K562 (cell line): ENCODE data around the gene ITGB1BP2. TPM values are rescaled to one million over a fixed set of nuclear protein-coding genes. Genes with fewer than 3 reads are reported as not detected.

Source experiments
- ATAC-seq: fragments of 200-7000 bp; cut with Tn5 transposase; 3 replicates; pipeline ENCODE4 v1.9.1; 2020; ENCODE audit warnings: moderate library complexity
- BruUV-seq: library from RNA; stranded (reverse); fragments of 400-500 nt; replicated peaks from 2 replicates; lab custom pipeline; 2021; lab: Mats Ljungman, UMichigan
- CTCF ChIA-PET: fragments of 300-600 bp; formaldehyde crosslinking; extraction: SDS; loops from one replicate; lab custom pipeline; 2021; ENCODE audit warnings: low intra/inter-chr PET ratio; lab: Yijun Ruan, JAX
- POLR2A ChIA-PET: fragments of 300-600, 350-650 bp; sonication (Branson Sonifier 250); formaldehyde crosslinking; extraction: SDS; loops from one replicate; lab custom pipeline; 2021; ENCODE audit warnings: antibody characterized with exemption, inconsistent platforms; lab: Yijun Ruan, JAX
- DNase-seq, 4 experiments: peaks; one replicate each; pipeline versions ENCODE4 v3.0.0 to v3.0.0-alpha.2; 2011 to 2018; ENCODE audit warnings: low spot score in 3 of 4, mixed read lengths in 3 of 4; ENCODE audit errors: extremely low read depth in 1 of 4
- FAIRE-seq: peaks from 2 replicates; lab custom pipeline; 2011; peaks lifted over from hg19 to GRCh38; lab: Jason Lieb, UNC
- H2AFZ ChIP-seq: 2 replicates; pipeline ENCODE4 v1.6.0; 2011; ENCODE audit warnings: low read depth, low read length, control low read depth, inconsistent platforms
- H3K27ac ChIP-seq: fragments of 200-600 bp; 3 replicates; pipeline ENCODE4 v1.8.0; 2011; ENCODE audit warnings: low read depth, mild to moderate bottlenecking, control low read depth, inconsistent platforms, low read length, moderate library complexity, mixed read lengths; ENCODE audit errors: extremely low read depth
- H3K27me3 ChIP-seq, 2 experiments: fragments of 300-600 bp in 1 of 2; 2 replicates in 1 of 2; 3 replicates in 1 of 2; pipeline versions ENCODE4 v1.6.0 to v1.8.0; 2011; ENCODE audit warnings: inconsistent platforms in 2 of 2, low read length in 2 of 2, mild to moderate bottlenecking in 1 of 2, mixed read lengths in 1 of 2, moderate library complexity in 1 of 2; ENCODE audit not compliant: control insufficient read depth in 2 of 2, insufficient read depth in 2 of 2
- H3K36me3 ChIP-seq: fragments of 300-600 bp; 3 replicates; pipeline ENCODE4 v1.8.0; 2011; ENCODE audit warnings: mild to moderate bottlenecking, low read length, inconsistent platforms; ENCODE audit not compliant: control insufficient read depth, insufficient read depth
- H3K4me1 ChIP-seq, 2 experiments: fragments of 200-600 bp in 1 of 2; replicated peaks in 1 of 2; 2 replicates in 1 of 2; 3 replicates in 1 of 2; pipeline versions ENCODE4 v1.5.1 to v1.8.0; 2011; ENCODE audit warnings: inconsistent platforms in 2 of 2, low read length in 2 of 2, mild to moderate bottlenecking in 1 of 2, mixed read lengths in 1 of 2, moderate library complexity in 1 of 2; ENCODE audit not compliant: control insufficient read depth in 2 of 2, insufficient read depth in 2 of 2
- H3K4me2 ChIP-seq: 2 replicates; pipeline ENCODE4 v1.6.1; 2011; ENCODE audit warnings: low read length, control low read depth, inconsistent platforms, mixed read lengths; ENCODE audit not compliant: insufficient read depth
- H3K4me3 ChIP-seq: fragments of 200-600 bp; sonication (generic), shearing (Covaris generic); 2 replicates; pipeline ENCODE4 v1.5.1; 2016; ENCODE audit warnings: control low read depth, inconsistent platforms
- H3K79me2 ChIP-seq: fragments of 200-600 bp; 3 replicates; pipeline ENCODE4 v1.8.0; 2011; ENCODE audit warnings: low read length, inconsistent platforms; ENCODE audit not compliant: control insufficient read depth, insufficient read depth
- H3K9ac ChIP-seq, 2 experiments: 2 replicates each; pipeline versions ENCODE4 v1.6.0 to v1.6.1; 2011; ENCODE audit warnings: low read depth in 2 of 2, low read length in 2 of 2, control low read depth in 1 of 2, inconsistent platforms in 1 of 2, mild to moderate bottlenecking in 1 of 2, mixed read lengths in 1 of 2; ENCODE audit not compliant: insufficient read depth in 1 of 2
- H3K9me1 ChIP-seq: one replicate; pipeline ENCODE4 v1.6.0; 2011; ENCODE audit warnings: inconsistent platforms, mild to moderate bottlenecking, low read length, moderate library complexity; ENCODE audit not compliant: control insufficient read depth, insufficient read depth
- H3K9me3 ChIP-seq: replicated peaks from 2 replicates; pipeline ENCODE4 v1.5.1; 2011; ENCODE audit warnings: low read depth, low read length, inconsistent platforms; ENCODE audit not compliant: control insufficient read depth, insufficient read depth
- H4K20me1 ChIP-seq: replicated peaks from 2 replicates; pipeline ENCODE4 v1.6.1; 2011; ENCODE audit warnings: low read length, inconsistent platforms, mixed read lengths; ENCODE audit not compliant: control insufficient read depth, insufficient read depth
- BMI1 ChIP-seq: fragments of 150-350 bp; IDR thresholded peaks from 2 replicates; pipeline ENCODE4 v1.6.1; 2014; ENCODE audit warnings: low read length
- CTBP1 ChIP-seq: fragments of 450-650 bp; IDR thresholded peaks from 2 replicates; pipeline ENCODE4 v1.6.1; 2016; ENCODE audit warnings: borderline replicate concordance
- DPF2 ChIP-seq: fragments of 450-650 bp; IDR thresholded peaks from 2 replicates; pipeline ENCODE4 v1.6.1; 2016
- EP400 ChIP-seq: fragments of 450-650 bp; IDR thresholded peaks from 2 replicates; pipeline ENCODE4 v1.6.1; 2017; ENCODE audit warnings: antibody characterized with exemption, mild to moderate bottlenecking, moderate library complexity
- FIP1L1 ChIP-seq: fragments of 200-400 bp; formaldehyde crosslinking; IDR thresholded peaks from 2 replicates; pipeline ENCODE4 v1.6.1; 2018; ENCODE audit warnings: mild to moderate bottlenecking, low read depth, low read length; ENCODE audit not compliant: poor library complexity, severe bottlenecking
- HMG20B ChIP-seq: fragments of 250-450 bp; sonication (Bioruptor Pico); IDR thresholded peaks from 2 replicates; pipeline ENCODE4 v1.5.0; 2021; ENCODE audit warnings: mild to moderate bottlenecking
- MCM5 ChIP-seq: fragments of 450-650 bp; IDR thresholded peaks from 2 replicates; pipeline ENCODE4 v1.6.1; 2016; ENCODE audit warnings: low read depth
- PTRF ChIP-seq: fragments of 450-650 bp; IDR thresholded peaks from 2 replicates; pipeline ENCODE4 v1.6.1; 2016; ENCODE audit warnings: mild to moderate bottlenecking, missing genetic modification characterization, missing compliant biosample characterization
- SIN3B ChIP-seq: fragments of 450-650 bp; IDR thresholded peaks from 2 replicates; pipeline ENCODE4 v1.6.1; 2017; ENCODE audit warnings: low read depth, mild to moderate bottlenecking, moderate library complexity
- TAF9B ChIP-seq: fragments of 450-650 bp; IDR thresholded peaks from 2 replicates; pipeline ENCODE4 v1.6.1; 2018; ENCODE audit warnings: mild to moderate bottlenecking; ENCODE audit not compliant: partially characterized antibody
- ZNF140 ChIP-seq: fragments of 250-450 bp; sonication (Bioruptor Pico); IDR thresholded peaks from 2 replicates; pipeline ENCODE4 v1.8.0; 2021; ENCODE audit warnings: moderate library complexity, mild to moderate bottlenecking, inconsistent platforms
- ZNF175 ChIP-seq: fragments of 200-800 bp; sonication (Bioruptor generic); IDR thresholded peaks from 2 replicates; pipeline ENCODE4 v1.6.1; 2016; ENCODE audit warnings: low read depth, mild to moderate bottlenecking, missing genetic modification characterization, missing compliant biosample characterization
- ZNF253 ChIP-seq: fragments of 250-450 bp; sonication (Bioruptor Pico); conservative IDR thresholded peaks from 2 replicates; pipeline ENCODE4 v1.6.1; 2021; ENCODE audit warnings: mild to moderate bottlenecking
- WGBS: fragments of 100-300 bp; shearing (Covaris generic); methylation state at CpG from one replicate; pipeline ENCODE4 v1.1.6; 2016; ENCODE audit warnings: low coverage, mixed read lengths; ENCODE audit not compliant: insufficient coverage; ENCODE audit errors: missing lambda C conversion rate; 5-methylcytosine and 5-hydroxymethylcytosine counted together
- in situ Hi-C: fragments of 300-500 bp; cut with MboI; formaldehyde crosslinking; loops from 4 replicates; pipeline ENCODE4 v1.15.0; 2018; ENCODE audit warnings: inconsistent platforms, mixed read lengths
- intact Hi-C: fragments of 100-400 bp; cut with micrococcal nuclease; formaldehyde crosslinking; loops from 2 replicates; pipeline ENCODE4 v1.14.2; 2022
- polyA plus RNA-seq, 8 experiments: library from polyadenylated mRNA; depleted of rRNA in 4 of 8; stranded (reverse) in 5 of 8; unstranded in 3 of 8; fragments of >200 nt; fragmentation: Nextera tagmentation in 2 of 8; fragmentation: Illumina TruSeq in 1 of 8; extraction: Ambion mirVana in 2 of 8; extraction: Trizol in 1 of 8; gene quantifications; 2 replicates each; pipeline versions ENCODE4 v1.2.1 to v1.2.3, GENCODE V29; 2011 to 2014; ENCODE audit warnings: inconsistent platforms in 1 of 8, missing spikeins in 1 of 8
- total RNA-seq, 7 experiments: library from RNA; depleted of rRNA in 6 of 7; stranded (reverse); fragments of >200 nt in 6 of 7; fragmentation: Illumina TruSeq in 2 of 7; extraction: Trizol in 2 of 7; gene quantifications; 2 replicates each; pipeline versions ENCODE4 v1.2.1 to v1.2.3, GENCODE V29; 2011 to 2021; ENCODE audit warnings: low replicate concordance in 1 of 7
- TF ChIP-seq, protein P1 (sequence below), 2 experiments: fragments of 450-650 bp in 1 of 2; sonication (generic) in 1 of 2; formaldehyde crosslinking in 1 of 2; IDR thresholded peaks; 2 replicates each; pipeline versions ENCODE4 v1.7.1 to v1.9.0; 2016 to 2022; ENCODE audit warnings: inconsistent platforms in 1 of 2, mild to moderate bottlenecking in 1 of 2, missing genetic modification reagents in 1 of 2
- TF ChIP-seq, protein P2 (sequence below), 2 experiments: fragments of 450-650 bp in 1 of 2; sonication (generic) in 1 of 2; formaldehyde crosslinking; conservative IDR thresholded peaks; 2 replicates each; pipeline versions ENCODE4 v1.4.0 to v1.8.1; 2020 to 2022; ENCODE audit warnings: mild to moderate bottlenecking in 1 of 2, missing genetic modification reagents in 1 of 2

Gene ITGB1BP2
- total and polyA plus RNA-seq, 9 of the 15 experiments (the other 6 are each of a cell fraction or from before 2014, with no cell fraction given), result 1.6 to 4.0 (median 1.9) TPM

DNA sequence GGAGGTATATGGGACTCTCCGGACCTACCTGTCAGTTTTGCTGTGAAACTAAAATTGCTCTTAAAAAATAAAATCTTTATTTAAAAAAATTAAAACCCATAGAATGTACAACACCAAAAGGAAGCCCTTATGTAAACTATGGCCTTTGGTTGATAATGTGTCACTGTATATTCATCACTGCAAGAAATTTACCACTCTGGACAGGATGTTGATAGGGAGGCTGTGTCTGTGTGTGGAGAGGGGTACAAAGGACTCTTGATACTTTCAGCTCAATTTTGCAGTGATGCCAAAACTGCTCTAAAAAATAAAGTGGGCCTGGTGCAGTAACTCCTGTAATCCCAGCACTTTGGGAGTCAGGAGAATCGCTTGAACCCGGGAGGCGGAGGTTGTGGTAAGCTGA lies 44.7 kb upstream of the ITGB1BP2 start:
- 100% methylated on average over 1 of the region's 4 CpGs for WGBS
- H3K27ac ChIP-seq, result no peak overlapping the region
- TF ChIP-seq DPF2 (no peak), BMI1 (no peak), PTRF (tag) (no peak), ZNF253 (CRISPR knock-in tag) (no peak), CTBP1 (no peak), FIP1L1 (no peak), MCM5 (no peak), TAF9B (no peak), ZNF175 (no peak), HMG20B (CRISPR knock-in tag) (no peak), SIN3B (no peak), EP400 (no peak), ZNF140 (CRISPR knock-in tag) (no peak)
- TF ChIP-seq, protein P1, sequence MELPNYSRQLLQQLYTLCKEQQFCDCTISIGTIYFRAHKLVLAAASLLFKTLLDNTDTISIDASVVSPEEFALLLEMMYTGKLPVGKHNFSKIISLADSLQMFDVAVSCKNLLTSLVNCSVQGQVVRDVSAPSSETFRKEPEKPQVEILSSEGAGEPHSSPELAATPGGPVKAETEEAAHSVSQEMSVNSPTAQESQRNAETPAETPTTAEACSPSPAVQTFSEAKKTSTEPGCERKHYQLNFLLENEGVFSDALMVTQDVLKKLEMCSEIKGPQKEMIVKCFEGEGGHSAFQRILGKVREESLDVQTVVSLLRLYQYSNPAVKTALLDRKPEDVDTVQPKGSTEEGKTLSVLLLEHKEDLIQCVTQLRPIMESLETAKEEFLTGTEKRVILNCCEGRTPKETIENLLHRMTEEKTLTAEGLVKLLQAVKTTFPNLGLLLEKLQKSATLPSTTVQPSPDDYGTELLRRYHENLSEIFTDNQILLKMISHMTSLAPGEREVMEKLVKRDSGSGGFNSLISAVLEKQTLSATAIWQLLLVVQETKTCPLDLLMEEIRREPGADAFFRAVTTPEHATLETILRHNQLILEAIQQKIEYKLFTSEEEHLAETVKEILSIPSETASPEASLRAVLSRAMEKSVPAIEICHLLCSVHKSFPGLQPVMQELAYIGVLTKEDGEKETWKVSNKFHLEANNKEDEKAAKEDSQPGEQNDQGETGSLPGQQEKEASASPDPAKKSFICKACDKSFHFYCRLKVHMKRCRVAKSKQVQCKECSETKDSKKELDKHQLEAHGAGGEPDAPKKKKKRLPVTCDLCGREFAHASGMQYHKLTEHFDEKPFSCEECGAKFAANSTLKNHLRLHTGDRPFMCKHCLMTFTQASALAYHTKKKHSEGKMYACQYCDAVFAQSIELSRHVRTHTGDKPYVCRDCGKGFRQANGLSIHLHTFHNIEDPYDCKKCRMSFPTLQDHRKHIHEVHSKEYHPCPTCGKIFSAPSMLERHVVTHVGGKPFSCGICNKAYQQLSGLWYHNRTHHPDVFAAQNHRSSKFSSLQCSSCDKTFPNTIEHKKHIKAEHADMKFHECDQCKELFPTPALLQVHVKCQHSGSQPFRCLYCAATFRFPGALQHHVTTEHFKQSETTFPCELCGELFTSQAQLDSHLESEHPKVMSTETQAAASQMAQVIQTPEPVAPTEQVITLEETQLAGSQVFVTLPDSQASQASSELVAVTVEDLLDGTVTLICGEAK (IDR thresholded peaks at IDR 0.05), result no peak
- TF ChIP-seq, protein P1 (CRISPR knock-in tag; IDR thresholded peaks at IDR 0.05), result no peak
- TF ChIP-seq, protein P2, sequence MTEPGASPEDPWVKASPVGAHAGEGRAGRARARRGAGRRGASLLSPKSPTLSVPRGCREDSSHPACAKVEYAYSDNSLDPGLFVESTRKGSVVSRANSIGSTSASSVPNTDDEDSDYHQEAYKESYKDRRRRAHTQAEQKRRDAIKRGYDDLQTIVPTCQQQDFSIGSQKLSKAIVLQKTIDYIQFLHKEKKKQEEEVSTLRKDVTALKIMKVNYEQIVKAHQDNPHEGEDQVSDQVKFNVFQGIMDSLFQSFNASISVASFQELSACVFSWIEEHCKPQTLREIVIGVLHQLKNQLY (CRISPR knock-in tag; conservative IDR thresholded peaks at IDR 0.05), result no peak

More for the DNA sequence above, 44.7 kb upstream of the ITGB1BP2 start:
- peaks cover 17% of the 10 kb centered on the region for H3K79me2 ChIP-seq
- H3K4me2 ChIP-seq, result no peak overlapping the region
- DNase-seq (peak in 1 of 4 experiments; percentile 0), ATAC-seq (no peak), FAIRE-seq (no peak)
- in situ Hi-C loops (no loop called here), intact Hi-C loops (no loop called here)
- ChIA-PET CTCF (no interaction called here), POLR2A (no interaction called here)
- no peak overlapping the region for H3K9ac ChIP-seq
- no peaks in the 10 kb centered on the region for H3K9me1 ChIP-seq
- no peak overlapping the region for H3K4me3 ChIP-seq
- H3K9me3 ChIP-seq, result no peaks in the 10 kb centered on the region
- no peak overlapping the region for H2AFZ ChIP-seq
- H3K27me3 ChIP-seq, result no peaks in the 10 kb centered on the region
- peaks cover 23% of the 10 kb centered on the region in 2 experiments; a peak in 4 of 5 replicates for H3K4me1 ChIP-seq
- BruUV-seq, result no TSS peak
- H4K20me1 ChIP-seq, result no peaks in the 10 kb centered on the region
- no peaks in the 10 kb centered on the region for H3K36me3 ChIP-seq
